ENCODE results near the gene ZNF488.

Gene ZNF488

DNA sequence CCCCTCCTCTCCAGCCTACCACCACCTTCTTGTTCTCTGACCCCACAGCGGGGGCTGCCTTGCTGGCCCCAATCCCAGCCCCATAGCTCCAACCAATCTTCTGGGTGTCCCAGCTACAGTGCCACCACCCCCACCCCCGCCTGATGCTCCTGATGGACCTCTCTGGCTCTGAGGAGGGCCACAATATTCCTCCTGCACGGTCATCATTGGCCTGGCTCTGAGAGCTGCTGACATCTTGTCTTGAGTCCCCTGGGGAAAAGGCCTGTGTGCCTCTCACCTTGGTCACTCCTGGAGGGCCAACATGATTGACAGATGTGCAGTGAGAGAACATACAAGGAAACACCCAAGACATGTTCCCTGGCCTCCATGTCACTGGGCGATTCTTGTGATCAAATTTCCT is 54.2 kb downstream of the ZNF488 start:
- DNase-seq (ENCODE audit: low read depth in 2 of 2), result no peak

DNA sequence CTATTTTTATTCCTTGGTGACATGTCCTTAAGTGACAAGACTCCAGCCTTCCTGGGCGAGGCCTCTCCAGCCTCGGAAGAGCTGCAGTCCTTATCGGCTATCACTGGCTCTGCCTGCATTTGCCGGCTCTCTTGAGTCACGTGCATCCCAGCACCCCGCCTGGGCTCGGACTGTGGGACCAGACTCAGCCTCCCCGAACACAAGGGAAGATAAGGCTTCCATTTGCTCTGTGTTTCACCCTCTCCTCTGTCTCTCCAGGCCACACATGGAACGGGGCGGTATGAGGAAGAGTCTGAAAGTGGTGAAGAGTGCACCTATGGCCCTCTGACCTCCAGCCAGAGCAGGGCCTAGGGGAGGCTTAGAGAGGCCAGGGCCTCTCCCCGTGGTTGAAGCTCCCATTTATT is 57.2 kb downstream of the ZNF488 start:
- no peak for DNase-seq (ENCODE audit: low read depth in 2 of 2)

DNA sequence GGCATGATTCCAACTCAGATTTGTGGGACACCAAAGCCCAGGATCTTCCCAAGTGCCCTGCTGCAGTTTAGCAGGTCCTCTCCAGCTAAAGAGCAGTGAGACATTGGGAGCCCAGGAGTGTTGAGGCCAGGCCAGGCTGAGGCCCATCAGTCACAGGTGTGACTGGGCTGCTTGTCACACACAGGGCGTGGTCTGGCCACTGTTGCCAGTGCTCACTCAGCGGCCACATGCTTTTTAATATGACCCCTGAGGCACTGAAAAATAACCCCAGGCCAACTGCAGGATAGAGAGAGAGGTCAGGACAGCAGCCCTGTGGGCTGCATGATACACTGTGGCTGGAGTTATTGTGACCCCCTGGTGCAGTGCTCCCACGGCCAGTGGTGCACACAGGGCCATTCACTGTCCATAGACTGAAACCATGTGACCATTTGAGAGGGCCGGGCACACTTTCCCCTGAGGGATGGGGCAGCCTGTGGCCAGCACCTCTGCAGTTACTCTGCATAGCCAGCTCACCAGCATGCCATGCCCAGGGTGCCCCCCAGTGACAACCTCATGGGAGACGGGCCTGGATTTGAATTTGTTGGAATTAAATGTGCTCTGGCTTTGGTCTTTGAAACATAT is 57.7 kb downstream of the ZNF488 start:
- no peak for DNase-seq (ENCODE audit: low read depth in 2 of 2)

DNA sequence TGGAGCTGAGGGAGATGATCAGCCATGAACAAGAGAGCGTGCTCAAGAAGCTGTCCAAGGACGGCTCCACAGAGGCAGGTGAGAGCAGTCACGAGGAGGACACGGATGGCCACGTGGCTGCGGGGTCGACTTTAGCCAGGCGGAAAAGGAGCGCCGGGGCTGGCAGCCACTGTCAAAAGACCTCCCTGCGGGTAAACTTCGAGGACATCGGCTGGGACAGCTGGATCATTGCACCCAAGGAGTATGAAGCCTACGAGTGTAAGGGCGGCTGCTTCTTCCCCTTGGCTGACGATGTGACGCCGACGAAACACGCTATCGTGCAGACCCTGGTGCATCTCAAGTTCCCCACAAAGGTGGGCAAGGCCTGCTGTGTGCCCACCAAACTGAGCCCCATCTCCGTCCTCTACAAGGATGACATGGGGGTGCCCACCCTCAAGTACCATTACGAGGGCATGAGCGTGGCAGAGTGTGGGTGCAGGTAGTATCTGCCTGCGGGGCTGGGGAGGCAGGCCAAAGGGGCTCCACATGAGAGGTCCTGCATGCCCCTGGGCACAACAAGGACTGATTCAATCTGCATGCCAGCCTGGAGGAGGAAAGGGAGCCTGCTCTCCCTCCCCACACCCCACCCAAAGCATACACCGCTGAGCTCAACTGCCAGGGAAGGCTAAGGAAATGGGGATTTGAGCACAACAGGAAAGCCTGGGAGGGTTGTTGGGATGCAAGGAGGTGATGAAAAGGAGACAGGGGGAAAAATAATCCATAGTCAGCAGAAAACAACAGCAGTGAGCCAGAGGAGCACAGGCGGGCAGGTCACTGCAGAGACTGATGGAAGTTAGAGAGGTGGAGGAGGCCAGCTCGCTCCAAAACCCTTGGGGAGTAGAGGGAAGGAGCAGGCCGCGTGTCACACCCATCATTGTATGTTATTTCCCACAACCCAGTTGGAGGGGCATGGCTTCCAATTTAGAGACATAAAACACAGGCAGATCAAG is 58.5 kb downstream of the ZNF488 start:
- DNase-seq (ENCODE audit: low read depth in 2 of 2), result no peak

DNA sequence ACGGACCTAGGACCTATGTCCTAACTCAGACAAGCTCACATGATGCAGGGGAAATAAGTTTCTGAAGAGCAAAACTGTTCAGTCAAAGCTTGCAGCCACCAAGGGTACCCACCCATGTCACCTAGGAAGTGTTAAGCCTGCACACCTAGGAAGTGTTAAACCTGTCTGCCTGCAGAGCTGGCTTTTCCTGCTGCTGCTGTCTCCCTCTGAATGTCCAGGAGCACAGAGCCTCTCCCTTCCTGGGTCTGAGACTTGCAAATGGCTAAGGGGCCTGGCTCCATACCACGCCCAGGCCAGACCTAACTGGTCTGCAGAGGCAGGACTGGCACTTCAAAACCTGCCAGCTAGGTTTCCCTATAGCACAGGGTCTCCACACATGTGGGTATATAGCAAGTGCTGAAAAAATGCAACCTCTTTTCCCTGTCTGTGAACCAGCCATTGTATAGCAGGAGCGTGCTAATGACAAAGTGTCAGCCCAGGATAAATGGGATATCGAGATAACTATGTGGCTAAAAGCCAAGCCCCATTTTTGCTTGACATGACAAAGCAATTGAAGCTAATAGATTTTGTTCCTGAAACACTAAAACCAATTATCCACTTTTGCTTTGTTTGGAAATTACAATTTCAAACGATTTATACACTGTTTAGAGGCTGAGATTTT is 60.3 kb downstream of the ZNF488 start:
- DNase-seq (ENCODE audit: low read depth in 2 of 2), result no peak

DNA sequence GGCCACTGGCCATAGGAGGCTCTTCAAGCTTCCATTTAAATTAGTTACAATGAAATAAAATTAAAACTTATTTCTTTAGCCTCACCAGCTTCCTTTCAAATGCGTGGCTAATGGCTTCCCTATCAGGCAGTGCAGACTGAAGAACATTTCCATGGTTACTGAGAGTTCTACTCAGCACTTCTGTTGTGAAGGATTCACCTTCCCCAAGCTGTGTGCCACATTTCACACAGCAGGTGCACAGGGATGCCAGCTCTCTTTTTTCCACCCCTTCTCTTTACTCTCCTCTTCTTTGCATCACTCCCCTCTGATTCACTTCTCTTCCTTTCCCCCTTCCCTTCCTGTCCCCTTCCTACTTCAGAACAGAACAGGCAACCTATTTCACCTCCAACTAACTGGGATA is 61.0 kb downstream of the ZNF488 start:
- no peak for DNase-seq (ENCODE audit: low read depth in 2 of 2)

DNA sequence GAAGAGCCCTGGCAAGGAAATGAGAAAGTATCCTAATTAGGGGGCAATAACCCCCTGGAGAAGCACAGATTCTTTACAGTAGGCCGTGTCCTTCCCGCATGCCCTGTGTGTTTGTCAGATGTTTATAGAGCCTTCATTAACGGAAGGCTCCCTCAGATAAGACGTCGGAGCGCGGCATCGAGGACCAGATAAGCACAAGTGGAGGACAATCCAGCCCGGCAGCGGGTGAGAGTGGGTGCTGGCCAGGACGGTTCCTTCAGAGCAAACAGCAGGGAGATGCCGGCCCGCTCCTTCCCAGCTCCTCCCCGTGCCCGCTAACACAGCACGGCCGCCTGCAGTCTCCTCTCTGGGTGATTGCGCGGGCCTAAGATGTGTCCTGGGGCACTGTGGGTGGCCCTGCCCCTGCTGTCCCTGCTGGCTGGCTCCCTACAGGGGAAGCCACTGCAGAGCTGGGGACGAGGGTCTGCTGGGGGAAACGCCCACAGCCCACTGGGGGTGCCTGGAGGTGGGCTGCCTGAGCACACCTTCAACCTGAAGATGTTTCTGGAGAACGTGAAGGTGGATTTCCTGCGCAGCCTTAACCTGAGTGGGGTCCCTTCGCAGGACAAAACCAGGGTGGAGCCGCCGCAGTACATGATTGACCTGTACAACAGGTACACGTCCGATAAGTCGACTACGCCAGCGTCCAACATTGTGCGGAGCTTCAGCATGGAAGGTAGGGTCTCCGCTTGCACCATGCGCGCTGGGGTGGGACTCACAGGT is 61.6 kb downstream of the ZNF488 start, which contains the start of gene GDF2:
Gene GDF2, plus strand, starts transcription at position 155 of the 762 bp plus-strand sequence. Its CDS starts 215 bp downstream, at position 370.
- no peak for DNase-seq (ENCODE audit: low read depth in 2 of 2)

DNA sequence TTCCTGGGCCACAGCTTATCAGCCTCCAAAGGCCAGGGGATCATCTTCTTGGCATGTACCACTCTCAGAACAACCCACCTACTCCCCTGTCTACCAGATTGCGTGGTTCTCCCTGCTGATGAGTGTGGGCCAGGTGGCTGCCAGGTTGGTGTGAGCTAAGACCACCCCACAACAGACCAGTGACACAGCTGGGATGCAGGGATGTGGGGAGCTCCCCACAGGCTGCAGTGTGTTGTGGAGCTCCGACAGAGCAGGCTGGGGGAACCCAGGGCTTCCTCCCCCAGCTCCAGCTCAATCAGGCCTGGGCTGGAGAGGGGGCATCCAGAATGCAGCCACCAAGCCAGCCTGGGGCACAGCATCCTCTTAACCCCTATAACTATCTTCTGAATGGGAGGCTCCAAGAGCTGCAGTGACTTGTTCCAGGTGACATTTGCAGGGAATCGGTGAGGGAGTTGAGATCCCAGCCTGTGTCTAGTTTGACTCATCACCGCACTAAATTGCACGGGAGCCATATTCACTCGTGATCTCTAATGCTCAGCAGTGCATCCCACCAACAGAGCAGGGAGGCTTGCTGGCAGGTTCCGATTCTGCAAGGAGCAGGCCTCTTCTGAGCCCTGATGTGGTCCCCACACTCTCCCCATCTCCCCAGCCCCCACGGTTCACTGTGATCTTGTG is 62.4 kb downstream of the ZNF488 start:
- DNase-seq (ENCODE audit: low read depth in 2 of 2), result no peak

DNA sequence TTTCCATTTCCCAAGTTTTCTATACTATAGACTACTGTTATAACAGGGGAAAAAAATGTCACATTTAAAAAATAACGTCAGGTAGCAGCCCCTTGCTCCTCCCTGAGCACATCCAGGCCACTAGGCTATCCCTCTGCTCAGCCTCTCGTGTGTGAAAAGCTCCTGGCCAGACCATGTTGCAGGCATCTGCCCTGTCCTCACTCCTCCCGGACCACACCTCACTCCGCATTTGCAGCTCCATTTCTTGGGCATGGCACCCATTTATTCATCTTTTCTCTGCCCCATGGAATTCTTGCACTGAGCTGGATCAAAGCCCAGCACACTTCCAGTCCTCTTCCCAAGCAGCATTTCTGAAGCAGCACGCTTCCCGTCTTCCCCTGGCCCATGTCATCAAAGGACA is 63.3 kb downstream of the ZNF488 start:
- no peak for DNase-seq (ENCODE audit: low read depth in 2 of 2)

DNA sequence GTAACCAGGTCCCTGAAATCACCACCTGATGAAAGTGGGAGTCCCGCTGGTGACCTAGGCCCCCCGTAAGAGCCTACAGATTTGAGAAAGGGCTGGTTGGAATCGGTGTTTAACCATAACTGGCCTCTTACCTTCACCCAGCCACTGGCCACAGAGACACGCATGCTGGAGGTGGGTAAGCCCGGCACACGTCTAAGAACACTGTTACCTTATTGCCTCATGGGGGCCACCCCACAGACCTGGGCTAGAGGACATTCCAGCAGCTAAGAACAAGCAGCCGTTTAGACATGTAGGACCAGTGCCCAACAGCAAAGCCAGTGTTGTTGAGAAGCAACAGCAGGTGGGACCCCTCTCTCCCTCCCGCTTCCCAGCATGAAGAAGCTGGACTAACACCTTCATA is 64.3 kb downstream of the ZNF488 start:
- no peak for DNase-seq (ENCODE audit: low read depth in 2 of 2)

DNA sequence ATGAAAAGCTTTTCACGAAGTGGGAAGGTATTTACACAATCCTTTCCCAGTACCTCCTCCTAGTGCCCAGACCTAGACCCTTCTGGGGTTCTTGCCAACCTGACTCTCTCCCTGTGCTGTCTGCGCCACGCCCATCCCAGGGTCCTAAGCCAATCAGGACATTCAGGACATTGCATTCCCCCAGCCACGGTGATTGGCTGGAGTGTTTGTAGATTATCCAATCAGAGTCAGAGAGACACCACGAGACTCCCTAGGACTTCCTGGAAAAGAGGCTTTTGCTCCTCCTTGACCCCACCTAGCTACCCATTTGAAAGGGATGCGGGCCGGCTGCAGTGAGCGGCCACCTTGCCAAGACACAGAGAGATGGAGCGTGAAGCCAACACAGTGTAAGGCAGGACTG is 65.4 kb downstream of the ZNF488 start:
- DNase-seq (ENCODE audit: low read depth in 2 of 2), result no peak

DNA sequence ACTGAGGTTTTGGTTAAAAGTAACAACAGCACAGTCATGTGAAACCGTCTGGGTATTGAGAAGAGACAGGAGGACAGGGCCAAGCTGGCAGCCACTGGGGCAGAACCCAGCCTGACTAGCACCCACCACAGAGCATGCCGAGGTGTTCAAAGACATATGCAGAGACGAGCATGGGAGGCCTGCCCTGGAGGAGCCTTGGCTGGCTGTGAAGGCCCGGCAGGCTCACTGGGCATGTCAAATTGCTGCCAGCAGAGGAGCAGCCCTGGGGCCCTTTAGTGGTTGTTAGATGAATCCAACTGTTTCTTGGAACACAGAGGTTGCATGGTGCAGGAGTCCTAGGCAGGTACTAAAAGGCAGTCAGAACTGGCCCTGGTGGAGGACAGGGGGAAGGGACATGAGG is 66.8 kb downstream of the ZNF488 start:
- DNase-seq (ENCODE audit: low read depth in 2 of 2), result no peak

DNA sequence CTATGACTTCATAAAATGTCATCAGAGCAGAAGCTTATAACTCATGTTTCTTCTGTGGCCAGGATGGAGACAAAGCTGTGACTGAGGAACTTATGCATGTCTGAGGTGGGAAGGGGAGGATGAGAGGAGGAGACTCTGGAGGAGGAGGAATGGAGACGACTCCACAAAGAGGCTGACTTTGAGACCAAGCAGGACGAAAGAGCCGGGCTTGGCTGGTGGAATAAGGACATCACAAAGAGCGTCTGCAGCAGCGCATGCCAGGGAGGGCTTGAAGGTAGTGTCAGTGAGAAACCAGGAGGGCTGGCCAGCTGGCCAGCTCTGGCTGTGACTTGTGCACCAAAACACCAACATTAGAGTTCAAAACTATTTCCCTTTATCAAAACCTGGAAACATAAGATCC is 68.0 kb downstream of the ZNF488 start:
- no peak for DNase-seq (ENCODE audit: low read depth in 2 of 2)

Measured in fibroblast of skin of left biceps (primary cell).